Peyer's patch (tissue), 4 donors: ENCODE data around the gene C8A.

Experiments used
- POLR2A ChIP-seq, 2 donors: fragments of 450-650 bp; IDR thresholded peaks; one replicate each; pipeline ENCODE4 v1.5.1; 2017; ENCODE audit warnings: antibody characterized with exemption in 2 of 2, mild to moderate bottlenecking in 2 of 2, moderate library complexity in 2 of 2
- TF ChIP-seq, protein P1 (sequence below), 6 experiments: fragments of 450-650 bp in 4 of 6; fragments of 200-600 bp in 2 of 6; sonication (generic) in 1 of 6; IDR thresholded peaks; one replicate each; pipeline ENCODE4 v1.5.1; 2017 to 2019; ENCODE audit warnings: antibody characterized with exemption in 6 of 6, mild to moderate bottlenecking in 3 of 6, moderate library complexity in 1 of 6

GRCh38 chr1:56850922-56851321, 3.7 kb upstream of the C8A start:
- TF ChIP-seq, protein P1, sequence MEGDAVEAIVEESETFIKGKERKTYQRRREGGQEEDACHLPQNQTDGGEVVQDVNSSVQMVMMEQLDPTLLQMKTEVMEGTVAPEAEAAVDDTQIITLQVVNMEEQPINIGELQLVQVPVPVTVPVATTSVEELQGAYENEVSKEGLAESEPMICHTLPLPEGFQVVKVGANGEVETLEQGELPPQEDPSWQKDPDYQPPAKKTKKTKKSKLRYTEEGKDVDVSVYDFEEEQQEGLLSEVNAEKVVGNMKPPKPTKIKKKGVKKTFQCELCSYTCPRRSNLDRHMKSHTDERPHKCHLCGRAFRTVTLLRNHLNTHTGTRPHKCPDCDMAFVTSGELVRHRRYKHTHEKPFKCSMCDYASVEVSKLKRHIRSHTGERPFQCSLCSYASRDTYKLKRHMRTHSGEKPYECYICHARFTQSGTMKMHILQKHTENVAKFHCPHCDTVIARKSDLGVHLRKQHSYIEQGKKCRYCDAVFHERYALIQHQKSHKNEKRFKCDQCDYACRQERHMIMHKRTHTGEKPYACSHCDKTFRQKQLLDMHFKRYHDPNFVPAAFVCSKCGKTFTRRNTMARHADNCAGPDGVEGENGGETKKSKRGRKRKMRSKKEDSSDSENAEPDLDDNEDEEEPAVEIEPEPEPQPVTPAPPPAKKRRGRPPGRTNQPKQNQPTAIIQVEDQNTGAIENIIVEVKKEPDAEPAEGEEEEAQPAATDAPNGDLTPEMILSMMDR (IDR thresholded peaks at IDR 0.05): no peak
- TF ChIP-seq POLR2A (IDR thresholded peaks at IDR 0.05): no peak
